Measurements from ENCODE around the gene TJP3.

DNA sequence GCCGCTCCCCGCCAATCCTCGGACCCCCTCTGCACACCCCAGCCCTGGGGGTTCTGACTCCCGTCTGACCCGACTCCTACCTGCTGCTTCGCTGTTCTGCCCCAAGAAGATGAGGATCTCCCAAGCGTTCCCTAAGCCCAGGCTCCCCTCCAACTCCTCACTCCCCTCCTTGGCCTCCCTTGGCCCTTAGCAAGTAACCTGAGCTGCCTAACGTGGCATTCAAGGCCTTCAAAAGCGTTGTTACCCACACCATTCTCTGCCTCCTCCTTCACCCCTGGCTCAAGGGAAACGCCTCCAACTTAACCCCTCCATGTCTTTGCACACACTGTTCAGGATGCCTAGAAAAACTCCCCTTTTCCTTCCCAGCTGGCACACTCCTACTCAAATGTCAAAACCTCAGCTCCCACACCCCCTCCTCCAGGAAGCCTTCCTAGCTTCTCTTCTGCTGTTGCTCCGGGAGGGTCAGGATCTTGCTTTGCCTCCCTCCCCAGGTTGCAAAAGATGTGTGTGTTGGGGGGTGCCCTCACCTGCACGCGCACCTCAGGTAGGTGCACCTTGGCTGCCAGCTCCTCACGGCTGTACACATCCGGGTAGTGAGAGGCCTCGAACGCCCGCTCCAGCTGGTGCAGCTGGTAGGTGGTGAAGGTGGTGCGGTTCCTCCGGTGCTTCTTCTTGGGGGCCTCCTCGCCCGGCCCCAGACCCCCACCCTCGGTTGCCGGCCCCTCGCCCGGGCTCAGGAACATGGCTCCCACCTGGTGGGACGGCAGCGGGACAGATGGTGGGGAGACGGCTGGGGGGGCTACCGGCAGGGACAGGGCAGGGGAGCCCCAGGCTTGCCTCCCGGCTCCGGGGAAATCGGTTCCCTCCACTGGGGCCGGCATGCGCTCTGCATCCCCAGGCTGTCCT, 63.1 kb downstream of the TJP3 start:
- TF ChIP-seq, protein P1, sequence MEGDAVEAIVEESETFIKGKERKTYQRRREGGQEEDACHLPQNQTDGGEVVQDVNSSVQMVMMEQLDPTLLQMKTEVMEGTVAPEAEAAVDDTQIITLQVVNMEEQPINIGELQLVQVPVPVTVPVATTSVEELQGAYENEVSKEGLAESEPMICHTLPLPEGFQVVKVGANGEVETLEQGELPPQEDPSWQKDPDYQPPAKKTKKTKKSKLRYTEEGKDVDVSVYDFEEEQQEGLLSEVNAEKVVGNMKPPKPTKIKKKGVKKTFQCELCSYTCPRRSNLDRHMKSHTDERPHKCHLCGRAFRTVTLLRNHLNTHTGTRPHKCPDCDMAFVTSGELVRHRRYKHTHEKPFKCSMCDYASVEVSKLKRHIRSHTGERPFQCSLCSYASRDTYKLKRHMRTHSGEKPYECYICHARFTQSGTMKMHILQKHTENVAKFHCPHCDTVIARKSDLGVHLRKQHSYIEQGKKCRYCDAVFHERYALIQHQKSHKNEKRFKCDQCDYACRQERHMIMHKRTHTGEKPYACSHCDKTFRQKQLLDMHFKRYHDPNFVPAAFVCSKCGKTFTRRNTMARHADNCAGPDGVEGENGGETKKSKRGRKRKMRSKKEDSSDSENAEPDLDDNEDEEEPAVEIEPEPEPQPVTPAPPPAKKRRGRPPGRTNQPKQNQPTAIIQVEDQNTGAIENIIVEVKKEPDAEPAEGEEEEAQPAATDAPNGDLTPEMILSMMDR (IDR thresholded peaks at IDR 0.05; ENCODE audit: low read depth, low read length): no peak
- no peak for TF ChIP-seq POLR2A (IDR thresholded peaks at IDR 0.05; ENCODE audit: extremely low read depth, insufficient read length)
- no peak for TF ChIP-seq MAX (IDR thresholded peaks at IDR 0.05; ENCODE audit: low read depth, low read length)
- no peak for TF ChIP-seq MYC (IDR thresholded peaks at IDR 0.05; ENCODE audit: low read depth, low read length)
